Measurements from ENCODE around the gene TK1.

TK1 gene

DNA sequence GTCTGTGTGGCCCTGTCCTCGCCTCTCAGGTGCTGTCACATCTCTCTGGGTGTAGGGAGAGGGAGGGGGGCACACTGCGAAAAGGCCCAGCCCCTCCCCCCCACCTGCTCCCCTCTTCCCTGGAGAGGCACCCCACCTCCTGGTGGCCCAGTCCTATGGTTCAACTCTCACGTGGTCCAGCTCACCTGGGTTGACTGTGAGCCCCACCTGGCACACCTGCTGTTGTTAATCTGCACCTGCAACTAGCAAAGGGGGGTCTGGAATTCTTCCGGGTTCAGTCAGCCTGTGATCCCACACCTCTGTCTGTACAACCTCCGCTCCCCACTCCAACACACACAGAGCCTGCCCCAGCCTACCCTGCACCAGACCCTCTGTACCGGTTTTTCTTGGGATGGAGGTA is 20.4 kb downstream of the TK1 start:
- Histone ChIP-seq H3K4me3 (ENCODE audit: low read length) (no peak overlapping the region), H4K20me1 (ENCODE audit: insufficient read depth, low read length) (no peaks in the 10 kb centered on the region), H3K9me2 (replicated peaks; ENCODE audit: insufficient read depth, low read length) (no peaks in the 10 kb centered on the region), H3K9ac (ENCODE audit: low read length) (no peak overlapping the region), H3K4me2 (ENCODE audit: low read depth, low read length) (no peak overlapping the region), H3K9me3 (replicated peaks; ENCODE audit: insufficient read depth, low read length) (no peaks in the 10 kb centered on the region), H3K4me1 (ENCODE audit: low read length) (peaks cover 25% of the 10 kb centered on the region), H2AFZ (ENCODE audit: low read length) (no peak overlapping the region), H3K36me3 (replicated peaks; ENCODE audit: insufficient read depth, low read length) (no peaks in the 10 kb centered on the region), H3K27ac (ENCODE audit: low read length) (no peak overlapping the region), H3K27me3 (replicated peaks; ENCODE audit: insufficient read depth, low read length) (no peaks in the 10 kb centered on the region), H3K79me2 (ENCODE audit: low read length) (peaks cover 32% of the 10 kb centered on the region), H3F3A (ENCODE audit: insufficient read depth, low read length) (peaks cover 23% of the 10 kb centered on the region)
- DNase-seq = peak; percentile 52
- TF ChIP-seq EZH2 (optimal IDR thresholded peaks at IDR 0.05; ENCODE audit: low read depth, low read length) (no peak), EZH2phosphoT487 (IDR thresholded peaks at IDR 0.05; ENCODE audit: low read length) (no peak)
- TF ChIP-seq, protein P1, sequence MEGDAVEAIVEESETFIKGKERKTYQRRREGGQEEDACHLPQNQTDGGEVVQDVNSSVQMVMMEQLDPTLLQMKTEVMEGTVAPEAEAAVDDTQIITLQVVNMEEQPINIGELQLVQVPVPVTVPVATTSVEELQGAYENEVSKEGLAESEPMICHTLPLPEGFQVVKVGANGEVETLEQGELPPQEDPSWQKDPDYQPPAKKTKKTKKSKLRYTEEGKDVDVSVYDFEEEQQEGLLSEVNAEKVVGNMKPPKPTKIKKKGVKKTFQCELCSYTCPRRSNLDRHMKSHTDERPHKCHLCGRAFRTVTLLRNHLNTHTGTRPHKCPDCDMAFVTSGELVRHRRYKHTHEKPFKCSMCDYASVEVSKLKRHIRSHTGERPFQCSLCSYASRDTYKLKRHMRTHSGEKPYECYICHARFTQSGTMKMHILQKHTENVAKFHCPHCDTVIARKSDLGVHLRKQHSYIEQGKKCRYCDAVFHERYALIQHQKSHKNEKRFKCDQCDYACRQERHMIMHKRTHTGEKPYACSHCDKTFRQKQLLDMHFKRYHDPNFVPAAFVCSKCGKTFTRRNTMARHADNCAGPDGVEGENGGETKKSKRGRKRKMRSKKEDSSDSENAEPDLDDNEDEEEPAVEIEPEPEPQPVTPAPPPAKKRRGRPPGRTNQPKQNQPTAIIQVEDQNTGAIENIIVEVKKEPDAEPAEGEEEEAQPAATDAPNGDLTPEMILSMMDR (IDR thresholded peaks at IDR 0.05; ENCODE audit: low read length) = no peak

DNA sequence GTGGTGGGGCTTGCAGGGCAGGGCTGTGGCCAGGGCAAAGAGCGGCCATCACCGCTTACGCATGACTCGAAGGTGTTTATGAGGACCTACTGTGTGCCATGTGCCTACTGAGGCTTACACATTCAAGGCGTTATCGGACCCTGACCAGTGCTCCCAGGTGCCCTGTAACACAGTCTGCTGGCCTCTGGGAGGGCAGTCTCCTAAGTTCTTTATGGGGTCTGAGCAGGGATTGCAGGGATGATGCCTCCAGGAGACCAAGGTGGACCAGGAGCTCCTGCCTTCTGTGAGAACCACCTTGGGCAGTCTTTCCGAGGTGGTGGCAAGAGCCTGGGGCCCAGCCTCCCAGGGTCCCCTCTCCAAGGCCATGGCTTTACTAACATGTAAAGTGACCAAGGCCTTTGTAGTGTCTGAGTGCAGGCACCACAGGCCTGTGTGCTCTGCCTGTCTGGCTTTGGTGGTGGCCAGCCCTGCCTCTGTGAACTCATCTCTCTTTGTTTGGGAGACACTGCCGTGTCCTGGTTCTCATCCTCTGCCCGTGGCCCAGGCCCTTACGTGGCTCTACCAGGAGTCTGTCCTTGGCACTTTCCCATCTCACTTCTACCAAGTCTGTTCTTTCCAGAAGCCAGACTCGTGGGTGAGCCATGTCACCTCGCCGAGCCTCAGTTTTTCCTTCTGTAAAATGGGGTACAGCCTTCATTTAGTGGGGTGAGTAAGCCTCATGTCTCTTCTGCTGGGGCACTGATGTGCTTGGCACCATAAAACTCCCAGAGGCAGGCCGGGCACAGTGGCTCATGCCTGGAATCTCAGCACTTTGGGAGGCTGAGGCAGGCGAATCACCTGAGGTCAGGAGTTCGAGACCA is 21.9 kb downstream of the TK1 start:
- H3K27me3 ChIP-seq (replicated peaks; ENCODE audit: insufficient read depth, low read length) = no peaks in the 10 kb centered on the region
- peaks cover 12% of the 10 kb centered on the region for H3K4me1 ChIP-seq (ENCODE audit: low read length)
- H3K36me3 ChIP-seq (replicated peaks; ENCODE audit: insufficient read depth, low read length) = no peaks in the 10 kb centered on the region
- H3K27ac ChIP-seq (ENCODE audit: low read length) = no peak overlapping the region
- H3K9me3 ChIP-seq (replicated peaks; ENCODE audit: insufficient read depth, low read length) = no peaks in the 10 kb centered on the region
- no peaks in the 10 kb centered on the region for H4K20me1 ChIP-seq (ENCODE audit: insufficient read depth, low read length)
- H3K79me2 ChIP-seq (ENCODE audit: low read length) = peaks cover 18% of the 10 kb centered on the region
- no peak for DNase-seq
- H3K4me3 ChIP-seq (ENCODE audit: low read length) = no peak overlapping the region
- H3F3A ChIP-seq (ENCODE audit: insufficient read depth, low read length) = peaks cover 8% of the 10 kb centered on the region
- H3K9me2 ChIP-seq (replicated peaks; ENCODE audit: insufficient read depth, low read length) = no peaks in the 10 kb centered on the region
- H3K4me2 ChIP-seq (ENCODE audit: low read depth, low read length) = no peak overlapping the region
- TF ChIP-seq EZH2 (optimal IDR thresholded peaks at IDR 0.05; ENCODE audit: low read depth, low read length) = no peak
- no peak for TF ChIP-seq EZH2phosphoT487 (IDR thresholded peaks at IDR 0.05; ENCODE audit: low read length)
- TF ChIP-seq, protein P1 (IDR thresholded peaks at IDR 0.05; ENCODE audit: low read length) = no peak
- no peak overlapping the region for H2AFZ ChIP-seq (ENCODE audit: low read length)
- H3K9ac ChIP-seq (ENCODE audit: low read length) = no peak overlapping the region

DNA sequence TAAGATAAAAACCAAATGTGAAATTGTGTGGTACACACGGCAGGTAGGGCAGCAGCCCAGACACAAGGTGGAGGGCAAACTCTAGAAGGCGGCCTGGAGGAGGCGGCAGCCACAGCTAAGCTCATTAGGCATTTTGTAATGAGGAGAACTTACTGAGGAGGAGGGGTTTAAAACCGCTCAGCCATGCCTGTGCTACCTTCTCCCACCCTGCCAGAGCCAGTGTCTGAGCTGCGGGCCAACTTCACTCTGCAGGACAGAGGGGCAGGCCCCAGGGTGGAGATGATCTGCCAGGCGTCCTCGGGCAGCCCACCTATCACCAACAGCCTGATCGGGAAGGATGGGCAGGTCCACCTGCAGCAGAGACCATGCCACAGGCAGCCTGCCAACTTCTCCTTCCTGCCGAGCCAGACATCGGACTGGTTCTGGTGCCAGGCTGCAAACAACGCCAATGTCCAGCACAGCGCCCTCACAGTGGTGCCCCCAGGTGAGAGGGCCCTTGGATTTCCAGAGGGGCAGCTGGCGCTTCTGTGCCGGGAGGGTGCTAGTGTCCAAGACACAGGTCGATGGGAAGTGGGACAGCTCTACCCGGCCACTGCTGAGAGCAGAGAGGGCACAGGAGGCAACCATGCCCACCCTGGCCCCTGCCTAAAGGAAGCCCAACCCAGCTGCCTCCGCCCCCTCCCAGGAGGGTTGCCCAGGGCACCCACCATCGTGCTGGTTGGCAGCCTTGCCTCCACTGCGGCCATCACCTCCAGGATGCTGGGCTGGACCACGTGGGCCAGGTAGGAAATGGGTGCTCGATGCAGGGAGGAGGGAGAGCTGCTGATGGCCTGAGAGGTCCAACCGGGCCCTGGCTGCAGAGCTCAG is 22.7 kb downstream of the TK1 start:
- no peak for TF ChIP-seq EZH2phosphoT487 (IDR thresholded peaks at IDR 0.05; ENCODE audit: low read length)
- TF ChIP-seq, protein P1 (IDR thresholded peaks at IDR 0.05; ENCODE audit: low read length) = no peak
- Histone ChIP-seq H3K27me3 (replicated peaks; ENCODE audit: insufficient read depth, low read length) (no peaks in the 10 kb centered on the region), H3K36me3 (replicated peaks; ENCODE audit: insufficient read depth, low read length) (no peaks in the 10 kb centered on the region), H2AFZ (ENCODE audit: low read length) (no peak overlapping the region), H3K4me1 (ENCODE audit: low read length) (peaks cover 6% of the 10 kb centered on the region), H3K9me2 (replicated peaks; ENCODE audit: insufficient read depth, low read length) (no peaks in the 10 kb centered on the region), H3K9me3 (replicated peaks; ENCODE audit: insufficient read depth, low read length) (no peaks in the 10 kb centered on the region), H3K27ac (ENCODE audit: low read length) (no peak overlapping the region), H3F3A (ENCODE audit: insufficient read depth, low read length) (no peaks in the 10 kb centered on the region; the same call in 1 of the 2 replicates), H3K4me3 (ENCODE audit: low read length) (no peak overlapping the region), H3K79me2 (ENCODE audit: low read length) (peaks cover 9% of the 10 kb centered on the region), H4K20me1 (ENCODE audit: insufficient read depth, low read length) (no peaks in the 10 kb centered on the region), H3K9ac (ENCODE audit: low read length) (no peak overlapping the region), H3K4me2 (ENCODE audit: low read depth, low read length) (no peak overlapping the region)
- DNase-seq = no peak
